ENCODE measurements around the gene MITF.

MITF gene

DNA sequence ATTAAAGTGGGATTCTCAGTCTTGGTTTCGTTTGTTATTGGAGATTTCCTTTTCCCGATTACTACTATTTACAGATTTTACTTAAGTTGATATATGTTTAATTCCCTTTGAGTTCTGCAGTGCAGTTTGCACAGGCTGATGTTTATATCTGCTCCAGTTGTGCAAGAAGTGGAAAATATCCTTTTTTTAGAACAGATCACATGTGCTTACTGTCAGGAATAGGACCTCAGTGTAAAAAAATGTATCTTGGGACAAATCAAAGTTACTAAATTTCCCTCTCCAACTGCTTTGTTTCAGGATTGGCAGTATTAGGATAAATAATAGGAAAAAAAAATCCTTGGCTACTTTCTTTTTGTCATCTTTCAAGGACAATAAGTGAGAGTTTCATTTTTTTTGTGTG lies 6.9 kb downstream of the MITF start:
- H3K27ac ChIP-seq (replicated peaks) = no peak overlapping the region
- H3K4me3 ChIP-seq (replicated peaks; ENCODE audit: insufficient read depth, low read length) = no peak overlapping the region
- TF ChIP-seq POLR2AphosphoS5 (IDR thresholded peaks at IDR 0.05; ENCODE audit: low read depth) (no peak), SPI1 (IDR thresholded peaks at IDR 0.05; ENCODE audit: borderline replicate concordance, low read depth) (no peak), GABPA (IDR thresholded peaks at IDR 0.05; ENCODE audit: low read depth) (no peak)
- TF ChIP-seq, protein P1, sequence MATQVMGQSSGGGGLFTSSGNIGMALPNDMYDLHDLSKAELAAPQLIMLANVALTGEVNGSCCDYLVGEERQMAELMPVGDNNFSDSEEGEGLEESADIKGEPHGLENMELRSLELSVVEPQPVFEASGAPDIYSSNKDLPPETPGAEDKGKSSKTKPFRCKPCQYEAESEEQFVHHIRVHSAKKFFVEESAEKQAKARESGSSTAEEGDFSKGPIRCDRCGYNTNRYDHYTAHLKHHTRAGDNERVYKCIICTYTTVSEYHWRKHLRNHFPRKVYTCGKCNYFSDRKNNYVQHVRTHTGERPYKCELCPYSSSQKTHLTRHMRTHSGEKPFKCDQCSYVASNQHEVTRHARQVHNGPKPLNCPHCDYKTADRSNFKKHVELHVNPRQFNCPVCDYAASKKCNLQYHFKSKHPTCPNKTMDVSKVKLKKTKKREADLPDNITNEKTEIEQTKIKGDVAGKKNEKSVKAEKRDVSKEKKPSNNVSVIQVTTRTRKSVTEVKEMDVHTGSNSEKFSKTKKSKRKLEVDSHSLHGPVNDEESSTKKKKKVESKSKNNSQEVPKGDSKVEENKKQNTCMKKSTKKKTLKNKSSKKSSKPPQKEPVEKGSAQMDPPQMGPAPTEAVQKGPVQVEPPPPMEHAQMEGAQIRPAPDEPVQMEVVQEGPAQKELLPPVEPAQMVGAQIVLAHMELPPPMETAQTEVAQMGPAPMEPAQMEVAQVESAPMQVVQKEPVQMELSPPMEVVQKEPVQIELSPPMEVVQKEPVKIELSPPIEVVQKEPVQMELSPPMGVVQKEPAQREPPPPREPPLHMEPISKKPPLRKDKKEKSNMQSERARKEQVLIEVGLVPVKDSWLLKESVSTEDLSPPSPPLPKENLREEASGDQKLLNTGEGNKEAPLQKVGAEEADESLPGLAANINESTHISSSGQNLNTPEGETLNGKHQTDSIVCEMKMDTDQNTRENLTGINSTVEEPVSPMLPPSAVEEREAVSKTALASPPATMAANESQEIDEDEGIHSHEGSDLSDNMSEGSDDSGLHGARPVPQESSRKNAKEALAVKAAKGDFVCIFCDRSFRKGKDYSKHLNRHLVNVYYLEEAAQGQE (IDR thresholded peaks at IDR 0.05; ENCODE audit: insufficient replicate concordance, low read depth) = no peak
- TF ChIP-seq, protein P2, sequence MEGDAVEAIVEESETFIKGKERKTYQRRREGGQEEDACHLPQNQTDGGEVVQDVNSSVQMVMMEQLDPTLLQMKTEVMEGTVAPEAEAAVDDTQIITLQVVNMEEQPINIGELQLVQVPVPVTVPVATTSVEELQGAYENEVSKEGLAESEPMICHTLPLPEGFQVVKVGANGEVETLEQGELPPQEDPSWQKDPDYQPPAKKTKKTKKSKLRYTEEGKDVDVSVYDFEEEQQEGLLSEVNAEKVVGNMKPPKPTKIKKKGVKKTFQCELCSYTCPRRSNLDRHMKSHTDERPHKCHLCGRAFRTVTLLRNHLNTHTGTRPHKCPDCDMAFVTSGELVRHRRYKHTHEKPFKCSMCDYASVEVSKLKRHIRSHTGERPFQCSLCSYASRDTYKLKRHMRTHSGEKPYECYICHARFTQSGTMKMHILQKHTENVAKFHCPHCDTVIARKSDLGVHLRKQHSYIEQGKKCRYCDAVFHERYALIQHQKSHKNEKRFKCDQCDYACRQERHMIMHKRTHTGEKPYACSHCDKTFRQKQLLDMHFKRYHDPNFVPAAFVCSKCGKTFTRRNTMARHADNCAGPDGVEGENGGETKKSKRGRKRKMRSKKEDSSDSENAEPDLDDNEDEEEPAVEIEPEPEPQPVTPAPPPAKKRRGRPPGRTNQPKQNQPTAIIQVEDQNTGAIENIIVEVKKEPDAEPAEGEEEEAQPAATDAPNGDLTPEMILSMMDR (IDR thresholded peaks at IDR 0.05; ENCODE audit: insufficient read depth, low read length) = no peak
- H3K27me3 ChIP-seq (ENCODE audit: insufficient read depth, poor library complexity, severe bottlenecking) = no peaks in the 10 kb centered on the region
- no peak for DNase-seq (ENCODE audit: low read depth in 1 of 2, low spot score in 1 of 2)

DNA sequence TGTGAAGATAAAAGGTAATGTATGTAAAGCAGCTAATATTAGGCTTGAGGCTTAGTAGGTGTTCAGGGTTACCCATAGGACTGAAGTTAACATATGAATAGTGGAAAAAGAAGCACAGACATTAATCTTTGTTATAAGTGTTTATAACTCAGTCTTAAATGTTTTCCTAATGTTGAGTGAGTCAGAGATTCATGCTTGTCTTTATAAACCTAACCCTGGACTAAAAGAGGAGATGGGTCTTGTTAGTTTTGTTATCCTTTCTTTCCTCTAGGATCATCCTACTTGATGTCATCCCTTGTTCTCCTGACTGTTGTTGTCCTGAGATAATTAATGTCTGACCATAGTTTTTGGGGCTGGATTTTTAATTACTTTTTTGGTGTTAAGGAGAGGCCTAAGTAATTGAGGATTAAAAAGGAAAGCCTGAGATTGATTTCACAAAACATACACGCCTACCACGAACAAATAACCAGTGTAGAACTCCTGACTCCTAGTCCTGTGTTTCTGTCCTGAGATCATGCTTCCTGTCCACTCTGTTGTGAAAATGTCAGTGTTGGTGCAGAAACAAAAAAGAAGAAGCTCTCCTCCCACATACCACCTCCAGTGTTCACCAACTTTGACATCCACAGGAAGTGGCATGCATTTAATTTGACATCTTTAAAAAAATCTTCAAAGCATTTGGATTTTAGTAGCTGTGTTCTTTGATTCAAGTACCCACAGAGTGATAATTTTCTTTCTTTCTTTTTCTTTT lies 8.4 kb downstream of the MITF start:
- Histone ChIP-seq H3K27me3 (ENCODE audit: insufficient read depth, poor library complexity, severe bottlenecking) (no peaks in the 10 kb centered on the region), H3K4me3 (replicated peaks; ENCODE audit: insufficient read depth, low read length) (no peak overlapping the region), H3K27ac (replicated peaks) (no peak overlapping the region)
- peak in 1 of 2 experiments; percentile 29 for DNase-seq (ENCODE audit: low read depth in 1 of 2, low spot score in 1 of 2)
- TF ChIP-seq POLR2AphosphoS5 (IDR thresholded peaks at IDR 0.05; ENCODE audit: low read depth) (no peak), GABPA (IDR thresholded peaks at IDR 0.05; ENCODE audit: low read depth) (no peak), SPI1 (IDR thresholded peaks at IDR 0.05; ENCODE audit: borderline replicate concordance, low read depth) (peak; percentile 40; the same call in 1 of the 2 replicates)
- TF ChIP-seq, protein P2 (IDR thresholded peaks at IDR 0.05; ENCODE audit: insufficient read depth, low read length) = no peak
- TF ChIP-seq, protein P1 (IDR thresholded peaks at IDR 0.05; ENCODE audit: insufficient replicate concordance, low read depth) = no peak

DNA sequence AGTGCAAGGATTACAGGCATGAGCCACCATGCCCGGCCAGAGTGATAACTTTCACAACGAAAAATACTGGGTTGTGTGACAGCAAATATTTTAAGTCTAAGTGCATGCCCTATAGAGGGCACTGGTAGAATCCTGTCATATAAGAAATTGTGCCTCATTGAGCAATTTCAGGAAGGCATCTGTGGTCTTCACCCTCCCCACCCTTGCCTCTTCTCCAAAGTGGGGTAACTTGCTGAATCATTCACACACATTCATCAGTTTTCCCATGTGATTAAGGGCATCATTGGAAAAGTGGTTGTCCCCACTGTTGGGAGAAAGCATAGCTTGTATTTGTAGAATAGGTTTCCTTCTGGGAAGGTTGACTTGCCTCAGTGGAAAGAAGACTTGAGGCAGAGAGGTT lies 9.2 kb downstream of the MITF start:
- no peaks in the 10 kb centered on the region for H3K27me3 ChIP-seq (ENCODE audit: insufficient read depth, poor library complexity, severe bottlenecking)
- no peak overlapping the region for H3K4me3 ChIP-seq (replicated peaks; ENCODE audit: insufficient read depth, low read length)
- no peak overlapping the region for H3K27ac ChIP-seq (replicated peaks)
- TF ChIP-seq, protein P2 (IDR thresholded peaks at IDR 0.05; ENCODE audit: insufficient read depth, low read length) = no peak
- TF ChIP-seq SPI1 (IDR thresholded peaks at IDR 0.05; ENCODE audit: borderline replicate concordance, low read depth) = no peak
- no peak for TF ChIP-seq GABPA (IDR thresholded peaks at IDR 0.05; ENCODE audit: low read depth)
- no peak for TF ChIP-seq POLR2AphosphoS5 (IDR thresholded peaks at IDR 0.05; ENCODE audit: low read depth)
- TF ChIP-seq, protein P1 (IDR thresholded peaks at IDR 0.05; ENCODE audit: insufficient replicate concordance, low read depth) = no peak
- DNase-seq (ENCODE audit: low read depth in 1 of 2, low spot score in 1 of 2) = no peak
